ENCODE measurements around the gene MFAP2. TPM values are rescaled to one million over a fixed set of nuclear protein-coding genes. Genes with fewer than 3 reads are reported as not detected.
"Not testable (repeated sequence)": the region's sequence is repeated elsewhere in the genome, so short reads cannot be mapped to it uniquely, and the experiment has no call there.

The MFAP2 gene
- total RNA-seq, 1 donor from 2014 or later = 4.1 TPM

DNA sequence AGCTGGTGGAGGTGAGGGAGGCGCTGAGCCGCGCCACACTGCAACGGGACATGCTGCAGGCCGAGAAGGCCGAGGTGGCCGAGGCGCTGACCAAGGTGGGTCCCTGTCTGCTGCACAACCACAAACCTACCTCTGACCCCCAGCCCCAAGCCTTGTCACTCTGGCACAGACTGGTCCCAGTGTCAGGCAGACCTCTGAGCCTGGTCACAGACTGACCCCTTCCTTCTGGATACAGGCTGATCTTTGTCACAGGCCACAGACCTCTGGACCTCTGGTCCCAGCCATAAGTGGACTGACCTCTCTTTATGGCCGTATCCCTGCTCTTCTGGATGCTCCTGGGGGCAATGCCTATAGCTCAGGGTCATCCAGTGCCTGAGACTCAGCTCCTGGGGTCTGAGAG is 34.9 kb downstream of the MFAP2 start:
- DNase-seq = not testable (repeated sequence)

DNA sequence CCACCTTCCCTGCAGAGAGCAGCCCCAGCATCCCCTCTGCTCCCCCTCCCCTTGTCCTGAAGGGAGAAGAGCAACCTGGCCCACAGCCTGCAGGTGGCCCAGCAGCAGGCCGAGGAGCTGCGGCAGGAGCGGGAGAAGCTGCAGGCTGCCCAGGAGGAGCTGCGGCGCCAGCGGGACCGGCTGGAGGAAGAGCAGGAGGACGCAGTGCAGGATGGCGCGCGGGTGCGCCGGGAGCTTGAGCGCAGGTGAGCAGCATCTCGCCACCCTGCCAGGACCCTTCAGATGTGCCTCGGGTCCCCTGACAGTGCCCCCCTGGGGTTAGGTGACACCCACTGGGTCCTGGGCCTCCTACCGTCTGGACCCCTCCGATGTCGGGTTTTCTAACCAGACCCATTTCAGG is 36.4 kb downstream of the MFAP2 start:
- DNase-seq (no peak), ATAC-seq (ENCODE audit: poor library complexity) (no peak)
- intact Hi-C loops (cut with DNase I) = no loop called here

More for the DNA sequence above, 34.9 kb downstream of the MFAP2 start:
- ATAC-seq (ENCODE audit: poor library complexity) = peak; percentile 20
- intact Hi-C loops (cut with DNase I) = not testable (repeated sequence)

DNA sequence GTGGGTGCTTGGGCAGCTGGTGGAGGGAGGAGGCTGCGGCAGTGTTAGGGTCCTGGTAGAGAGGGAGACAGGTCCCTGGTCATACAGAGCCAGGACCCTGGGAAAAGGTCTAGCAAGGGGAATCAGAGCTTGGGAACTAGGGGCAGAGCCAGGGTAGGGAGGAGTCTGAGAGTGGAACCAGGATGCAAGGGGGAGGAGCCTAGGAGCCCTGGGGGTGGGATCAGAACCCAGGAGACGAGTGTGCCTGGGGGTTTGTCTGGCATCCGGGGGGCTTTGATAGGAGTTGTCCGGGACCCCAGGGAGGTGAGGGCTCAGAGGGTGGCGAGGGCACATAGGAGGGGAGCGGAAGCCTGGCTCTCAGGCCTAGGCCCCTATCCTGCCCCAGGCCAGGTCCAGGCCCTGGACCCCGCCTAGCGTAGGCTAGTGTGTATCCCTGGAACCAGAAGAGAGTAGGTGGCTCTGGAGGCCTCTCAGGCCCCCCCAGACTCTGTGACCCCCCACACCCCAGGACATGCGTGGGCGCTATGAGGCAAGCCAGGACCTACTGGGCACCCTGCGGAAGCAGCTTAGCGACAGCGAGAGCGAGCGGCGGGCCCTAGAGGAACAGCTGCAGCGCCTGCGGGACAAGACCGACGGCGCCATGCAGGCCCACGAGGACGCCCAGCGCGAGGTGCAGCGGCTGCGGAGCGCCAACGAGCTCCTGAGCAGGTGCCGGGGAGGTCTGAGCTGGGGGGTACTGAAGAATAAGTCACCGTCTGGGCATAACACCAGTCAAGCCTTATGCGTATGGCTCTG is 40.8 kb downstream of the MFAP2 start:
- ATAC-seq (ENCODE audit: poor library complexity); intact Hi-C loops (cut with DNase I); DNase-seq: not testable (repeated sequence)

GRCh38 chr1:16938351-16939321 is 41.8 kb downstream of the MFAP2 start:
- DNase-seq (no peak), ATAC-seq (ENCODE audit: poor library complexity) (no peak)
- intact Hi-C loops (cut with DNase I) = no loop called here

DNA sequence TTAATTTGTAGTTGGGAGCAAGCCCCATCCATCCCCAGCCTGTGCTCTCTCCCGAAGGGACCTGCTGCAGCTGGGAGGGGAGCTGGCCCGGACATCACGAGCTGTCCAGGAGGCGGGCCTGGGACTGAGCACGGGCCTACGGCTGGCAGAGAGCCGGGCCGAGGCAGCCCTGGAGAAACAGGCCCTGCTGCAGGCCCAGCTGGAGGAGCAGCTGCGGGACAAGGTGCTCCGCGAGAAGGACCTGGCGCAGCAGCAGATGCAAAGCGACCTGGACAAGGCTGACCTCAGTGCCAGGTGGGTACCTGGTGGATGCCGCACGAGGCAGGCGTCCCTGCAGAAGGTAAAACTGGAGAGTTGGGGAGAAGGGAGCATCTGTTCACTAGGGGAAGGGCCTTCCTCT is 43.8 kb downstream of the MFAP2 start:
- ATAC-seq (ENCODE audit: poor library complexity); intact Hi-C loops (cut with DNase I); DNase-seq: not testable (repeated sequence)

DNA sequence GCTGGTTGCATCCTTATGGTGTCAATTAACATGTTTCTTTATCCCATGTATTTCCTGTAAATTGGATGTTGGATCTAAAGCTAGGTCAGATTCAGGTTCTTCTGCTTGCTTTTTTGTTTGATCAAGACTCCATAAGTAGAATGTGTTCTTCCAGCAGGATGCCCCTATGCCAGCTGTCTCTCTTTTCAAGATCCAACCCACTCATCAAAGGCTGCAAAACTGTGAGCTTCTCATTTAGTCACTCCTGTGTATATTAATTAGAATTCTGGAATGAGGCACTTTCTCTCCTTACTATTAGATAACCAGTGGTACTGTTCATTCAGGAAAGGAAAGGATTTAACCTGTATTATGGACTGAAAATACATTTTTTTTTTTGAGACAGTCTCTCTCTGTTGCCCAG is 46.5 kb downstream of the MFAP2 start:
- intact Hi-C loops (cut with DNase I); DNase-seq; ATAC-seq (ENCODE audit: poor library complexity): not testable (repeated sequence)

- ATAC-seq (ENCODE audit: poor library complexity); DNase-seq; intact Hi-C loops (cut with DNase I): not testable (repeated sequence)
Measured at GRCh38 chr1:16931206-16931934, 49.0 kb downstream of the MFAP2 start.

- intact Hi-C loops (cut with DNase I); DNase-seq; ATAC-seq (ENCODE audit: poor library complexity): not testable (repeated sequence)
Measured at GRCh38 chr1:16929146-16930041, 51.0 kb downstream of the MFAP2 start.

DNA sequence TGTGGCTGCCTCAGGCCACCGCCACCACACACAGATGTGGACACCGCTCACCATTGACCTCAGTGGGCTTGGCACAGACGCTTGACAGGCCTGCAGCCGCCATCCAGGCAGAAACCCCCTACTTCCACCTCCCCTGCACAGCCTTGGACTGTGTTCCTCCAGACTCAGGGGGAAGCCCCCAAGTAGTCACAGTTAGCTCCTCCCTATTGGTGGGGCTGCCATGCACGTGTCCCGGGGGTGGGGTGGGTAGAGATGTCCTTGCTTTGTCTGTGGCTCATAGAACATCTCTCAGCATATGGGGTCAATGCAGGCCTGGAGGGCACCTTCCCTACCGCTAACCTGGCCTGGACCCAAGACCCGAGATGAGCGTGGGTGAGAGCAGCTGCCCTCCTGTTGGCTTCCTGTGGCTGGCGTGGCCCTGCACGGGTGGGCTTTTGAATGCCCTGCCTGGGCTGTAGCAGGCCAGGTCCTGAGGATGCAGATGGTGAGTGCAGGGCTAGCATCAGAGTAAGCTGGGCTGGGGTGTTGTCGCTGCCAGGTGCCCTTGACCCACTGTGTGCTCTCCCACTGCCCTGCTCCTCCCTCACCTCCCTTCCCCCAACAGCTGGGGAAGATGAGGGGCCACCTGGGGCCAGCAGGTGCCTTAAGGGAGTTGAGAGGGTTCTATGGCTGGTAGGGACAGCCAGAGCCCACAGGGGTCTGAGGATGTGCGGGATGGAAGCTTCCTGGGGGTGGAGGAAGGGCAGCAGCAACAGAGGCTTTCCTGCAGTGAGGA is 52.5 kb downstream of the MFAP2 start:
- intact Hi-C loops (cut with DNase I) = no loop called here
- ATAC-seq (ENCODE audit: poor library complexity) = no peak
- DNase-seq = peak; percentile 20

GRCh38 chr1:16927256-16927655 is 53.2 kb downstream of the MFAP2 start:
- ATAC-seq (ENCODE audit: poor library complexity) = no peak
- intact Hi-C loops (cut with DNase I) = no loop called here
- peak; percentile 30 for DNase-seq

DNA sequence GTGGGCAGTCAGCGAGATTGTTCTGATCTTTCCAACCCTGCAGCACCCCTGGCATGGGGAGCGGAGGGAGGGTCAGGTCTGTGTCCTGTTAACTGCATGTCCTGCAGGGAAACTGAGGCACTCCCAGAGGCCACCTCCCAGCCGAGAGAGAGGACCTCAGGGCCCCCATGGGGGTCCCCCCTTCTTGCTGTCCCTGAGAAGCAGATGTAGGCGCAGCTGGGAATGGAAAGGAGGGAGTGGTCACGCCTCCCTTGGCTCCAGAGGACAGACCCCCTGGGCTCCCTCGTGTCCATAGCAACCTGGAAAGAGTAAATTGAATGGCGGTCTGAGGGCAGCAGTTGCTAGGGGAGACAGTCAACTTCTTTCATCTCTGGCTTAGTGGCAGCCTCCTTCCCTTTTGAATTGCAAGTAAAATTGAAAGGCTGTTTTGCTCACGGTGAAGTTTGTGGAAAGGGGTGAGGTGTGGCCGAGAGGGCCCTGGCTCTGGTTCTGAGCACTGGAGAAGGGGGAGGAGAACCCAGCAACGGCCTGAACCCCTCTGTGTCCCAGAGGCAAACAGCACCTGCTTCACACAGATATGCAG is 53.8 kb downstream of the MFAP2 start:
- intact Hi-C loops (cut with DNase I) = no loop called here
- ATAC-seq (ENCODE audit: poor library complexity) (no peak), DNase-seq (peak; percentile 30)

DNA sequence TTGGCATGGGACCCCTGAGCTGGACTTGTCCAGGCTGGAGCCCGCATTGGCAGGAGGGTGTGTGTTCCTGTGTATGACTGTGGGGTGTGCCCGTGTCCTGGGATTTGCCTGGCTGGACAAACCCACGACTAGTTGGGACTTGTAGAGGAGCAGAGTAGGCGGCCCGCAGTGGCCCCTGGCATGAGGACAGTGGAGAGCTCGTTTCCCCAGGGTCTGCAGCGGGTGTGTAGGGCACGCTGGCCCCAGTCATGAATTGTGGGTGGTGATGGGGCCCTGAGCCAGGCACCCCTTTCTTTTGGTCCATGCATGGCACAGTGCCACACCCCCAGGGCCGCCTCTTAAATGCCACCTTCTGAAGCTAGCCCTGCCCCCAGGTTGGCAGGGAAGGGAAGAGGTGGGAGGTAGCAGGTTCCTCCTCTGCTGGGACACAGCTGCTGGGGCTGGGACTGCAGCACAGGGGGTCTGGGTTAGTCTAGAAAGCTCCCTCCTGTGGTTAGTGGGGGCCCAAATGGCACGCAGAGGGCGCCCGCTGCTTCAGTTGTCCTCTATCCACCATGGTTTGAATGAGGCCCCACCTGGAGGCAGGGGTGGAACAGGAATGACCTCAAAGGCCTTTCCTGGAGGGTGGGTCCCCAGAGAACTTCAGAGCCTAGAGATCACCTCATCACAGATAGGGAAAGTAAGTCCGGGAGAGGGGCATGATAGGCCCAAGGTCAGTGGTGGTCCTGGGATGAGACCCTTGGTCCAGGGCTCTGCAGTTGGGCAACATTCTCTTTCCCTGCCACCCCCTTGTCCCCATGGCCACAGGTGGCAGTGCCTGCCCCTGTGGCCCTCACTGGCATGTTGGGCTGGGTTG is 54.6 kb downstream of the MFAP2 start:
- intact Hi-C loops (cut with DNase I) = no loop called here
- no peak for ATAC-seq (ENCODE audit: poor library complexity)
- DNase-seq = peak; percentile 8

- DNase-seq = no peak
Measured at GRCh38 chr1:16924919-16925477, 55.4 kb downstream of the MFAP2 start.

More at GRCh38 chr1:16924919-16925477, 55.4 kb downstream of the MFAP2 start:
- no peak for ATAC-seq (ENCODE audit: poor library complexity)
- intact Hi-C loops (cut with DNase I) = no loop called here

Measured in Right ventricle myocardium superior (tissue), 1 donor.